Epithelial cell of esophagus (primary cell): ENCODE results near the gene PPM1M.
A peak's percentile ranks its signal among the peaks of the same experiment; 100 is the strongest.
"Not testable (repeated sequence)": the region's sequence is repeated elsewhere in the genome, so short reads cannot be mapped to it uniquely, and the experiment has no call there.

Experiments used
- DNase-seq: peaks from one replicate; pipeline ENCODE4 v3.0.0; 2010; ENCODE audit warnings: low read depth
- H3K4me3 ChIP-seq: 2 replicates; pipeline ENCODE4 v1.5.1; 2011; ENCODE audit warnings: mild to moderate bottlenecking, low read length, control low read depth
- TF ChIP-seq, protein P1 (sequence below): IDR thresholded peaks from 2 replicates; pipeline ENCODE4 v1.5.1; 2011; ENCODE audit warnings: low read depth, mild to moderate bottlenecking, low read length, control low read depth, inconsistent platforms; ENCODE audit not compliant: insufficient read depth; ENCODE audit errors: missing control alignments

Gene PPM1M

DNA sequence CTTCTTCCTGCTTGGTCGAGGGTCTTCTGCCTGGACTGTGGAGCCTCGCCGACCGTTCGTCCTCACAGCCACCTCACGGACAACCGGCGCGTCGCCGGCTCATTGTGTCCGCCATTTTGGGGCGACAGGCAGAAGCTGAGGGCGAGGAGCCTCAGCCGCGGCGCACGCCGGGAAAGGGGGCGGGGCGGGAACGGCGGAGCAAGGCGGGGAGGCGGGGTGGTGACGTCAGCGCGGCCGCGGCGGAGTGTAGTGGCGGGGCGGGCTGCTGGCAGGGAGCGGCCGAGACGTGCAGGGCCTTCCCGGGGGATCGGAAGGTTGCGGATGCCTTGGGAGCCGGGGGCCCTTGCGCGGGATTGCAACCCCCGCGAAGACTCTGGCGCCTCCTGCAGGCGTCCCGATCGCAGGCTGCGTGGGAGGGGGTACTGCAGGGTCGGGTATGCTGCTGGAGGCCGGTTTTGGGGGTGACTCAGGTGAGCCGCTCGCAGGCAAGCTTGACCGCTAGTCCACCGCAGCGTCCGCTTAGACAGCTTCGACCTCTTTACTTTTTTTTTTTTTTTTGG lies 33.0 kb downstream of the PPM1M start, which contains the start of gene WDR82:
Gene WDR82 (minus strand): TSS at position 140 of the 560 bp plus-strand sequence. CDS start 288 bp downstream, outside the sequence.
- H3K4me3 ChIP-seq, result peak within 1 kb of the TSS; percentile 96
- TF ChIP-seq, protein P1, sequence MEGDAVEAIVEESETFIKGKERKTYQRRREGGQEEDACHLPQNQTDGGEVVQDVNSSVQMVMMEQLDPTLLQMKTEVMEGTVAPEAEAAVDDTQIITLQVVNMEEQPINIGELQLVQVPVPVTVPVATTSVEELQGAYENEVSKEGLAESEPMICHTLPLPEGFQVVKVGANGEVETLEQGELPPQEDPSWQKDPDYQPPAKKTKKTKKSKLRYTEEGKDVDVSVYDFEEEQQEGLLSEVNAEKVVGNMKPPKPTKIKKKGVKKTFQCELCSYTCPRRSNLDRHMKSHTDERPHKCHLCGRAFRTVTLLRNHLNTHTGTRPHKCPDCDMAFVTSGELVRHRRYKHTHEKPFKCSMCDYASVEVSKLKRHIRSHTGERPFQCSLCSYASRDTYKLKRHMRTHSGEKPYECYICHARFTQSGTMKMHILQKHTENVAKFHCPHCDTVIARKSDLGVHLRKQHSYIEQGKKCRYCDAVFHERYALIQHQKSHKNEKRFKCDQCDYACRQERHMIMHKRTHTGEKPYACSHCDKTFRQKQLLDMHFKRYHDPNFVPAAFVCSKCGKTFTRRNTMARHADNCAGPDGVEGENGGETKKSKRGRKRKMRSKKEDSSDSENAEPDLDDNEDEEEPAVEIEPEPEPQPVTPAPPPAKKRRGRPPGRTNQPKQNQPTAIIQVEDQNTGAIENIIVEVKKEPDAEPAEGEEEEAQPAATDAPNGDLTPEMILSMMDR, result peak; percentile 40
- peak; percentile 96 for DNase-seq

DNA sequence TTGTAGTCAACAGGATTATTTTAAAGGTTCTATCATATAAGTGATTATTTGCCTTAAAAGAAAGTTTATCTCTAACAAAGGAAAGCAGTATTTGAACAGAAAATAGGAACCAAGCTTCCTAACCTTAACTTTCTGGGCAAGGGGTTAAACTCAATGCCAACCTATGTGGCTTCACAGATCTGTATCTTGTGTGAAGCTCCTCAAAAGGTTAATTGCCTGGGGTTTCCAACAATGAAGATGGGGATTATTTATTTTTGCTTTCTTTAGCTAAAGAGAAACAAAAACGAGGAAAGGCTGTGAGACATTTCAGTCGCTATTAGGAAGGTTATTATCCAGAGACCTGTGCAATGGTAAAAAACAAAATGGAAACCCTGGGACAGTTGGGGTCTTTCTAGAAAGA lies 34.0 kb downstream of the PPM1M start:
- DNase-seq, result no peak
- TF ChIP-seq, protein P1, result no peak
- H3K4me3 ChIP-seq, result no peak overlapping the region

DNA sequence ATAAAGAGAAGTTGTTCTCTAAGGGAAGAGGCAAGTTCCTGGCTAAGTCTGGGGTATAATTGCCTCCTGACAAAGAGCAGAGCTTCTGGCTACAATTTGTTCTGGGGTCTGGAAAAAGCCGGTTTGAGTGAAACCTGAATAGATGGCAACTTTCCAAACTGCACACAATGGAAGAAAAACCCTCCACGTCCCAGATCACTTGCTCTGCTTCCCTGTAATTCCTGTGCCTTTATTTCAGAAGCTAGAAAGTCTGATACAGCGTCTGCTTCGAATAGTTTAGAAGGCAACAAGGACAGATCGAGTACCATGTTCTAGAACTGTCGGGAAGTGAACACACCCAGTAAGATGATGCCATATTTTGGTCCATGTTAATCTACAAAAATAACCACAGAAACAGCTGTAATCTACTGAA lies 34.5 kb downstream of the PPM1M start:
- TF ChIP-seq, protein P1, result no peak
- DNase-seq, result no peak
- H3K4me3 ChIP-seq, result no peak overlapping the region

DNA sequence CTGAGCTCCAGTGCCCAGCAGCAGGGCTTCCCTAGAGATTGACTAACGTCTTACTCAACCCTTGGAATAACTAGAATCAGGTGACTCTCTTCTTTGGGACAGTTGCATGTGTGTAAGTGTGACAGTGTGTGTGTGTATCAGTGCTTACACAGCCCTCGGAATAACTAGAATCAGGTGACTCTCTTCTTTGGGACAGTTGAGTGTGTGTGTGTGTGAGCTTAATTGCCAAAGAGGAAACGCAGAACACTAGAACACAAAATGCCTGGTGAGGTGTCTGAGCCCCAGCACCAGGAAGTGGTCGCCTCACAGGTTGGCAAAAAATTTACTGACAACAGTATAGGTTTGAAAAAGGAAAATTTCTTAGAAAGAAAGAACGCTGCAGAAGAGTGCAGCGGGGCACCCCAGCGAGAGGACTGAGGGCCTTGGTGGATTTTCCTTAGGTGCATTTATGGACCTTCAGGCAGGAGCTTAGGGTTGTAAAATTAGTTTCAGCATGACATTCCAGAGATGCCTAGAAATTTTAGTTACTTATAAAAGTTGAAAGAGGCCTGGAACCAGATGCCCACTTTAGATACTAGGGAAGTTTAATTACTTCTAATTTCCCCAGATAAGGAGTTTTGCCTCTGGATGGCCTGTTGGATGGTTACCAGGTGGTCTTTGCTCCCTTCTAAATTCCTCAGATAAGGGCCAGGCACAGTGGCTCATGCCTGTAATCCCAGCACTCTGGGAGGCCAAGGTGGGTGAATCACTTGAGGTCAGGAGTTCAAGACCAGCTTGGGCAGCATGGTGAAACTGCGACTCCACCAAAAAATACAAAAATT lies 36.6 kb downstream of the PPM1M start:
- DNase-seq, result no peak
- TF ChIP-seq, protein P1, result no peak
- H3K4me3 ChIP-seq, result no peak overlapping the region

DNA sequence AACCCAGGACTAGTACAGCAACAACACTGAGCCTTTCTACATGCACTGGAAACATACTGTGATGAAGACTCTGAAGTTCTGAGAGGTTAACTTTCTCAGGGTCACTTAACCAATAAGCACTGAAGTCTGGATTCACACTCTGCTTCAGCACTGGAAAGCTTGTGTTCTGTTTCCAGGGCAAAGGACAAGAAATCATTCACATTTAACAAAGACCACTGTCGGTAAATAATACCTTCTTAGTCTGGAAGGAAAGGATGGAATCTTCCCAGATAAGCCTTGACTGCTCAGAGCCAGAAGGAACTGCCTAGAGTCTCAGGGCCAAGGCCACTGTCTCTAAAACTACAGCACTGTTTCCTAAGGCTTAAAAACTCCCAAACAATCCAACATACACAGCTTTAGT lies 37.7 kb downstream of the PPM1M start:
- no peak overlapping the region for H3K4me3 ChIP-seq
- DNase-seq, result no peak
- TF ChIP-seq, protein P1, result no peak

DNA sequence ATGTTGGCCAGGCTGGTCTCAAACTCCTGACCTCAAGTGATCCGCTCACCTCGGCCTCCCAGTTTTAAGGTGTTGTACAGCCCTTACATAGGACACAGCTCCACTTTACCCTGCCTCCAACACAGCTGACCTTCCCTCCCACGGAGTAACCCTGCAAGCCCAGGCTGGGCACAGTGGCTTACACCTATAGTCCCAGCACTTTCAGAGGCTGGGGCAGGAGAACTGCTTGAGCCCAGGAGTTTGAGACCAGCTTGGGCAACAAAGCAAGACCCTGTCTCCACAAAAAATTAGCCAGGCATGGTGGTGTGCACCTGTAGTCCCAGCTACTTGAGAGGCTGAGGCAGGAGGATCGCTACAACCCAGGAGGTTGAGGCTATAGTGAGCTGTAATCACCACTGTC lies 38.5 kb downstream of the PPM1M start:
- DNase-seq, H3K4me3 ChIP-seq: not testable (repeated sequence)

DNA sequence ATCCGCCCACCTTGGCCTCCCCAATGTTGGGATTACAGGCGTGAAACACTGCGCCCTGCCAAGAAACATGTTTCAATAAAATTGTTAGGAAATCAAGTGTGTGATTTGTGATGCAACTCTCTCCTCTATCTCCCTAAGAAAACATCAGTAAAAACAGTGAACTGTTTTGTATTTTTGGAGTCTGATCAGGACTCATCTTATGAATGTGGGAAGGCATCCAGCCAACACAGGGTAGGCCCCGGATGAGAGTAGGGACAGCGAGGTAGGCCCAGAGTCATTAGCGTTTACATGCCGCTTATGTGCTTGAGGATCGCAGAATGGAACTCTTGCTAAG lies 41.2 kb downstream of the PPM1M start:
- TF ChIP-seq, protein P1, result no peak
- peak overlapping the region; percentile 91 for H3K4me3 ChIP-seq
- no peak for DNase-seq
